ENCODE results near the gene MIOX. TPM values are rescaled to one million over a fixed set of nuclear protein-coding genes. Genes with fewer than 3 reads are reported as not detected.
"Not testable (repeated sequence)": the region's sequence is repeated elsewhere in the genome, so short reads cannot be mapped to it uniquely, and the experiment has no call there.

MIOX gene
- total RNA-seq, 1 donor from 2014 or later, result 0.21 TPM

GRCh38 chr22:50517495-50518260 is 31.0 kb downstream of the MIOX start:
- no peak overlapping the region for H3K4me3 Mint-ChIP-seq
- DNase-seq, result no peak
- intact Hi-C loops (cut with micrococcal nuclease), result no loop called here
- no peak overlapping the region for H3K27ac Mint-ChIP-seq
- H3K27me3 Mint-ChIP-seq, result no peaks in the 10 kb centered on the region
- peaks cover 12% of the 10 kb centered on the region for H3K4me1 Mint-ChIP-seq
- peaks cover 24% of the 10 kb centered on the region for H3K36me3 Mint-ChIP-seq (ENCODE audit: low read depth)
- no peaks in the 10 kb centered on the region for H3K9me3 Mint-ChIP-seq

DNA sequence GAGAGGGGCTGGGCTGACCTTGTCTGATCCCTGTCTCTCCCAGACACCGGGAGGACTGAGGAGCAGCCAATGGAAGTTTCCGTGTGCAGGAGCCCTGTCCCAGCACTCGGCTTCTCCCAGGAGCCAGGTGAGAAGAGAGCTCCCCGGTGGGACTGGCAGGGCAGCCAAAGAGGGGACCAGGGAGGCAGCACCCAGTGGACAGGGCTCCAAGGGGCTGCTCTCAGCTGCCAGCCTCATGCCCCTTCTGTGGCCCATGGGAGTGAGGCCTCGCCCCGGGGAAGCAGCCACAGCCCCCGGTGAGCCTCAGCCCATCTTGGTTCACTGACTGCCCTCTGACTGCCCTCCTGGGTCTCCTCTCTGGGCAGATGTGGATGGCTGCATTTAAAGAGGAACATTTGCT is 31.9 kb downstream of the MIOX start:
- intact Hi-C loops (cut with micrococcal nuclease), result no loop called here
- Mint-ChIP-seq H3K4me3 (no peak overlapping the region), H3K36me3 (ENCODE audit: low read depth) (peaks cover 31% of the 10 kb centered on the region), H3K4me1 (peaks cover 12% of the 10 kb centered on the region), H3K27ac (no peak overlapping the region), H3K27me3 (no peaks in the 10 kb centered on the region), H3K9me3 (no peaks in the 10 kb centered on the region)
- DNase-seq, result no peak

GRCh38 chr22:50519151-50519550 is 32.5 kb downstream of the MIOX start:
- Mint-ChIP-seq H3K27ac (no peak overlapping the region), H3K36me3 (ENCODE audit: low read depth) (peaks cover 32% of the 10 kb centered on the region), H3K9me3 (no peaks in the 10 kb centered on the region), H3K4me1 (peaks cover 9% of the 10 kb centered on the region), H3K27me3 (no peaks in the 10 kb centered on the region), H3K4me3 (no peak overlapping the region)
- DNase-seq, result no peak
- intact Hi-C loops (cut with micrococcal nuclease), result no loop called here

DNA sequence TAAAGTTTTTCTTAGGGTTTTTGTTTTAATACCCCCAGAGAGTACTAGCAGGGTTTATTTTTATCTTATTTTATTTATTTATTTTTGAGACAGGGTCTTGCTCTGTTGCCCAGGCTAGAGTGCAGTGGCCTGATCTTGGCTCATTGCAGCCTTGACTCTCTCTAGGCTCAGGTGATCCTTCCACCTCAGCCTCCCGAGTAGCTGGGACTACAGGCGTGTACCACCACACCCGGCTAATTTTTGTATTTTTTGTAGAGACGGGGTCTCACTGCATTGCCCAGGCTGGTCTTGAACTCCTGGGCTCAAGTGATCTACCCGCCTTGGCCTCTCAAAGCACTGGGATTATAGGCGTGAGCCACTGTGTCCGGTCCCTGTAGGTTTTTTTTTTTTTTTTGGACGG is 33.5 kb downstream of the MIOX start:
- DNase-seq; intact Hi-C loops (cut with micrococcal nuclease); H3K27ac Mint-ChIP-seq; H3K27me3 Mint-ChIP-seq; H3K4me1 Mint-ChIP-seq; H3K9me3 Mint-ChIP-seq; H3K4me3 Mint-ChIP-seq: not testable (repeated sequence)
- peaks cover 39% of the 10 kb centered on the region for H3K36me3 Mint-ChIP-seq (ENCODE audit: low read depth)

- Mint-ChIP-seq H3K27me3 (no peaks in the 10 kb centered on the region), H3K27ac (no peak overlapping the region), H3K4me3 (no peak overlapping the region), H3K36me3 (ENCODE audit: low read depth) (peaks cover 36% of the 10 kb centered on the region), H3K9me3 (no peaks in the 10 kb centered on the region), H3K4me1 (peaks cover 9% of the 10 kb centered on the region)
- DNase-seq, result no peak
- intact Hi-C loops (cut with micrococcal nuclease), result no loop called here
These were observed 34.3 kb downstream of the MIOX start for GRCh38 chr22:50520826-50521453.

DNA sequence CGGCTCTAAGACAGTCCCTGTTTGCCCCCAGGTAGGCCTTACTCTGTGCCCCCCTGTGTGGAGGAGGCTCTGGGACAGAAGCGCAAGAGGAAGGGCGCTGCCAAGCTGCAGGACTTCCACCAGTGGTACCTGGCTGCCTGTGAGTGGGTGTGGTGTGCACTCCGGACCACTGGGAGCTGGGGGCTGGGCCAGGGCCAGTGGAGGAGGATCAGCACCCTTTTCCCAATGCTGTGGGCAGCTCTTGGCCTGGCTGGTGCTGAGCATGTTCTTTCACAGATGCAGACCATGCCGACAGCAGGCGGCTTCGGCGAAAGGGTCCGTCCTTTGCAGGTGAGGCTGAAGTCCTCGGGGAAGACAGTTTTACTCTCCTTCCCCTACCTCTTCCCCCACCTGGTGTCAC is 35.1 kb downstream of the MIOX start:
- Mint-ChIP-seq H3K27me3 (no peaks in the 10 kb centered on the region), H3K36me3 (ENCODE audit: low read depth) (peaks cover 33% of the 10 kb centered on the region), H3K4me1 (peaks cover 10% of the 10 kb centered on the region), H3K27ac (no peak overlapping the region), H3K4me3 (no peak overlapping the region), H3K9me3 (no peaks in the 10 kb centered on the region)
- DNase-seq, result no peak
- intact Hi-C loops (cut with micrococcal nuclease), result no loop called here

DNA sequence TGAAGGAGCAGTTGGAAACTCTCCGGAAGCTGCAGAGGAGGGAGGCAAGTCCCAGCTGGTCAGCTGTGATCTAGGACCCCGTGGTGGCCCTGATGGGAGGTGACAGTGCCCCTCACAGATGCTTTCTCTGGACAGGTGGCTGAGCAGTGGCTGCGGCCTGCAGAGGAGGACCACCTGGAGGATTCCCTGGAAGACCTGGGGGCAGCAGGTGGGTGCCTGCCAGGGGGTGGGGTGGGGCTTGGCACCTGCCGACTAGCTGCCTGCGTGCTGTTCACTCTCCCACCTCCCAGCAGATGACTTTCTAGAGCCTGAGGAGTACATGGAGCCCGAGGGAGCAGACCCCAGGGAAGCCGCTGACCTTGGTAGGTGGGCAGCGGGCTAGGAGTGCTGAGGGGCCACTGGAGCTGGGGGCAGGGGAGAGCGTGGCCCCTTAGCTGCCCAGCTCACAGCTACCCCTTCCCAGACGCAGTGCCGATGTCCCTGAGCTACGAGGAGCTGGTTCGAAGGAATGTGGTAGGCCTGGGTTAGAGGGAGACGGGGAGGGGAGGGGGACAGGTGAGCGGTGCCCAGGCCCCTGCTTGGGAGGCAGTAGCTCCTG is 35.6 kb downstream of the MIOX start:
- peaks cover 16% of the 10 kb centered on the region for H3K4me1 Mint-ChIP-seq
- no peaks in the 10 kb centered on the region for H3K27me3 Mint-ChIP-seq
- H3K4me3 Mint-ChIP-seq, result no peak overlapping the region
- H3K27ac Mint-ChIP-seq, result no peak overlapping the region
- peaks cover 36% of the 10 kb centered on the region for H3K36me3 Mint-ChIP-seq (ENCODE audit: low read depth)
- intact Hi-C loops (cut with micrococcal nuclease), result no loop called here
- no peaks in the 10 kb centered on the region for H3K9me3 Mint-ChIP-seq
- no peak for DNase-seq

GRCh38 chr22:50522806-50523438 is 36.3 kb downstream of the MIOX start:
- intact Hi-C loops (cut with micrococcal nuclease), result no loop called here
- peak overlapping the region; percentile 43 for H3K4me3 Mint-ChIP-seq

DNA sequence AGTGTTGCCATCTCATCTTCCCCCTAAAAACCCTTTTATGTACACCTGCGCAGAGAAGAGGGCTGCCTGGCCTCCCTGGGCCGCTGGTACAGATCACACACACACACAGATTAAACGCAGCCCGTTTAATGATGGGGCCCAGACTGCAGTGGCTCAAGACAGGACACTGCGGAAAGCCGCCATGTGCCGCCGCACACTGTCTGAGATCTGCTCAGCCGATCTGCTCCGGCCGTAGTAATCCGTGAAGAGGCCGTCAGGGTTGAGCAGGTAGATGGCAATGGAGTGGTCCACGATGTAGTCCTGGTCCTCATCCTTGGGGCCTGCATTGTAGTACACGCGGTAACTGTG is 36.8 kb downstream of the MIOX start:
- Mint-ChIP-seq H3K4me1 (peaks cover 26% of the 10 kb centered on the region), H3K27me3 (no peaks in the 10 kb centered on the region), H3K4me3 (peak overlapping the region; percentile 43), H3K27ac (no peak overlapping the region), H3K36me3 (ENCODE audit: low read depth) (peaks cover 43% of the 10 kb centered on the region), H3K9me3 (no peaks in the 10 kb centered on the region)
- intact Hi-C loops (cut with micrococcal nuclease), result no loop called here
- DNase-seq, result no peak

More at GRCh38 chr22:50522806-50523438, 36.3 kb downstream of the MIOX start:
- Mint-ChIP-seq H3K27me3 (no peaks in the 10 kb centered on the region), H3K9me3 (no peaks in the 10 kb centered on the region), H3K27ac (no peak overlapping the region), H3K36me3 (ENCODE audit: low read depth) (peaks cover 38% of the 10 kb centered on the region), H3K4me1 (peaks cover 22% of the 10 kb centered on the region)
- no peak for DNase-seq

DNA sequence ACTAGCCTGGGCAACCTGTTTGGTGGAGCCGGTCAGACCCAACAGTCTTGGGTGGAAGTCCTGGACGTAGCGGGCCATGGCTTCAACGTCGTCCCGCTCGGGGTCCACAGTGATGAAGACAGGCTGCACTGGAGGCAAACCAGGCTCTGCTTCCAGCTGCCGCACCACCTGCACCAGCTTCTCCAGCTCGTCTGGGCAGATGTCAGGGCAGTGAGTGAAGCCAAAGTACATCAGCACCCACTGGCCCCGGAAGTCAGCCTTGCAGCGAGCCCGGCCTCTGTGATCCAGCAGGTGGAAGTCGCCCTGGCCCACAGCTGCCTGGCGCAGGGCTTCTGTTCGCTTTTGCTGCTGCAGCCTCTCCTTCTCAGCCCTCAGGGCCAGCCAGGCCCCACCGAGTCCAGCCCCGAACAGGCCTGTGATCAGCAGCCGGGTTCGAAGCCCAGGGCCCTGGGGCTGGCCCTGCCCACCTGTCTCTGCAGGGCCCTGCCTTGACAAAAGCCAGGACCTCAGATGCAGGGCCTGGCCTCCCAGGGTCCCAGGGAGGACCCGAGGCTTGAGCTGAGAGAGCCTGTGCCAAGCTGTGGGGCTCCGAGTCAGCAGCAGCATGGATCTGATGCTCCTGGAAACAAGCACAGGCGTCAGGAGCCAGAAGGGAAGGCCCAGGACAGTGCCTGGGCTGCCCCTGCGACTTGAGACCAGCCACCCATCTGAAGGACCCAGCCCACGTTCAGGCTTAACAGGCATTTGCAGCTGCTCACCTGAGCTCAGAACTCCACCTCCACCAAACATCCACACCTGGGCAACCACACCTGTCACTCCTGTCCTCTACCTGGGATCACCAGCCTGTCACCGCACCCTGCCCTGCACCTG is 37.4 kb downstream of the MIOX start:
- Mint-ChIP-seq H3K27ac (peak overlapping the region; percentile 88), H3K4me1 (peaks cover 32% of the 10 kb centered on the region), H3K4me3 (peak overlapping the region; percentile 90), H3K9me3 (no peaks in the 10 kb centered on the region), H3K27me3 (no peaks in the 10 kb centered on the region), H3K36me3 (ENCODE audit: low read depth) (peaks cover 45% of the 10 kb centered on the region)
- peak; percentile 66 for DNase-seq
- intact Hi-C loops (cut with micrococcal nuclease), result no loop called here

DNA sequence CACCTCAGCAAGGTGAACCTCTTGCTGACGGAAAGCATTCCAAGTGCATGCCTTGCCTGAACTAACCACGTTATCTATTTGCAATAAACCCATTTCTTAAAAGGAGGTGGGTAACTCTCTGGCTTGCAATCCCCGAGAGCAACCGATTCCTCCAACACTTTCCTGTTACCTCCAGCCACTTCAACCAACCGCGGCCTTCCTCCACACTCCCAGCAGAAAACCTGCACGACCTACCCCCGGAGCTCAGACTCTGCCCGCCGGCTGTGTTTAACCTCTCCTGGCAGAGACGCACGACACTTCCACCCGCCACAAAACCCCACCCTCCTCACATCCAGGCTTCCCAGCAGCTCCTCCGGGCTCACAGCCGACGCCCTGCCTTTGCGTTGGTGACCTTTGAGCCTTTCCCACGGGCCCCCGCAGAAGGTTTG is 38.0 kb downstream of the MIOX start:
- intact Hi-C loops (cut with micrococcal nuclease), result loop anchor here (1.0 to 5.0 kb wide), 5 partner anchors 16 to 562 kb away; partner anchors contain the start of genes NCAPH2 and PIM3
- H3K27ac Mint-ChIP-seq, result peak overlapping the region; percentile 88
- H3K36me3 Mint-ChIP-seq (ENCODE audit: low read depth), result peaks cover 41% of the 10 kb centered on the region
- DNase-seq, result no peak
- peaks cover 32% of the 10 kb centered on the region for H3K4me1 Mint-ChIP-seq
- H3K27me3 Mint-ChIP-seq, result no peaks in the 10 kb centered on the region
- H3K4me3 Mint-ChIP-seq, result peak overlapping the region; percentile 90
- H3K9me3 Mint-ChIP-seq, result no peaks in the 10 kb centered on the region

DNA sequence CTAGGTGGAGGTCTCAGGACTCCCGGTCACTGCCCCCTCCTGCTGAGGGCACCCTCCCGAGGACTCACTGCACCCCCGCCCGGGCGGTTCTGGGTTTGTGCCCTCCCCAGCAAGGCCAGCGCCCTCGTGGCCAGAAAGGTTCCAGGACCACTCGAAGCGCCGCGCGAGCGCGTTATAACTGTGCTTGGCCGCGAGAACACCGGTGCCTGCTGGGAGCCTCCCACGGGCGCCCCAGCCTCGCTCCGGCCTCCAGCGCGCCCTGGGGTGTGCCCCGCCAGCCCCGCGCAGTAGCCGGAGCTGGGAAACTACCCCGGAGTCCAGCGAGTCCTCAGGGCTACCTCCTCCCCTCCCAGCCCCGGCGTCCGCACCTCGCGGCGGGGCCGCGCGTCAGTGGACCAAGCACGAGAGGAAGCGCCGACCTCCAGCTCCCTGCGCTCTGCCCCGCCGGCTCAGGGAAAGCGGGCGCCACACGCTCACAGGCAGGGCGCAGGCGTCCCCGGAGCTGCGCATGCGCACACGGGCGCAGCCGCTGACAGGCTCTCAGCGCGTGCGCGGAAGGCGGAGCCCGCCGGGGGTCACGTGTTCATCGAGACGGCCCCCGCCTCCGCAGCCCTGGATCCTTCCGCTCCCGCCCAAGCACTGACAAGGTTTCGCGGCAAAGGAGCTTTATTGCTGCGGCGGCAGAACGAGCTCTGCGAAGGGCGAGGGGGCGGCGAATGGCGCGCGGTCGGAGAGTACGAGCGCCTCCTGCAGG is 38.6 kb downstream of the MIOX start, which contains the start of gene SCO2:
Gene SCO2, minus strand, starts transcription at position 495 of the 754 bp plus-strand sequence. CDS start 1,187 bp downstream, outside the sequence.
- H3K27ac Mint-ChIP-seq, result peak within 1 kb of the TSS; percentile 88
- H3K4me1 Mint-ChIP-seq, result peaks cover 32% of the 10 kb centered on the region
- no peaks in the 10 kb centered on the region for H3K27me3 Mint-ChIP-seq
- intact Hi-C loops (cut with micrococcal nuclease), result loop anchor here (1.0 to 5.0 kb wide), 5 partner anchors 17 to 563 kb away; partner anchors contain the start of genes NCAPH2 and PIM3
- peak within 1 kb of the TSS; percentile 90 for H3K4me3 Mint-ChIP-seq
- DNase-seq, result peak; percentile 99
- no peaks in the 10 kb centered on the region for H3K9me3 Mint-ChIP-seq
- H3K36me3 Mint-ChIP-seq (ENCODE audit: low read depth), result peaks cover 36% of the 10 kb centered on the region

DNA sequence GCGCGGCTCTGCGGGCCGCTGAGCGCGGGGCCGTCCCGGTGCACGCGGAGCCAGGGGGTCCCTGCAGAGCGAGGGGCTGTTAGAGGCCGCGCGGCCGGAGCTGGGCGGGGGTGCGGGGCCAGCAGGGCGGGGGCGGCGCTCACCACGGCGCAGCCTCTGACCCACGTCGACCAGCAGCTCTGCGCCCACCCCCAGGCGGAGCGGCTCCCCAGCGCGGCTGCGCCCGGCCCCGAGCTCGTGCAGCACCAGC is 39.1 kb downstream of the MIOX start:
- H3K27ac Mint-ChIP-seq, result peak overlapping the region; percentile 78
- no peaks in the 10 kb centered on the region for H3K9me3 Mint-ChIP-seq
- peaks cover 32% of the 10 kb centered on the region for H3K4me1 Mint-ChIP-seq
- peak overlapping the region; percentile 90 for H3K4me3 Mint-ChIP-seq
- no peak for DNase-seq
- H3K27me3 Mint-ChIP-seq, result no peaks in the 10 kb centered on the region
- intact Hi-C loops (cut with micrococcal nuclease), result loop anchor here (1.0 to 5.0 kb wide), 7 partner anchors 17 to 563 kb away; partner anchors contain the start of genes HDAC10, NCAPH2 and PIM3
- peaks cover 37% of the 10 kb centered on the region for H3K36me3 Mint-ChIP-seq (ENCODE audit: low read depth)
